Subcutaneous adipose tissue (tissue), 4 donors: ENCODE measurements around the gene ADORA1. TPM values are rescaled to one million over a fixed set of nuclear protein-coding genes. Genes with fewer than 3 reads are reported as not detected.

Experiments
- CTCF ChIP-seq: fragments of 450-650 bp; IDR thresholded peaks from one replicate; pipeline ENCODE4 v1.5.1; 2016; ENCODE audit warnings: low read depth, mild to moderate bottlenecking, control low read depth, antibody characterized with exemption, moderate library complexity
- total RNA-seq, 4 donors: library from RNA; depleted of rRNA; stranded (reverse); fragments of >200 nt; gene quantifications; one replicate each; pipeline ENCODE4 v1.1.0, GENCODE V29; 2016

ADORA1 gene
- total RNA-seq, 4 donors from 2014 or later: 0.33 to 8.3 (median 0.90) TPM

- no peak for TF ChIP-seq CTCF
Measured at GRCh38 chr1:203208181-203208580, 80.7 kb downstream of the ADORA1 start.

- no peak for TF ChIP-seq CTCF
Measured at GRCh38 chr1:203210350-203210749, 82.8 kb downstream of the ADORA1 start.

- no peak for TF ChIP-seq CTCF
Measured at GRCh38 chr1:203210988-203211387, 83.5 kb downstream of the ADORA1 start.

- no peak for TF ChIP-seq CTCF
Measured at GRCh38 chr1:203211812-203212211, 84.3 kb downstream of the ADORA1 start.

GRCh38 chr1:203213126-203213525 is 85.6 kb downstream of the ADORA1 start:
- TF ChIP-seq CTCF: no peak

- no peak for TF ChIP-seq CTCF
Measured at GRCh38 chr1:203214871-203215270, 87.3 kb downstream of the ADORA1 start.

- no peak for TF ChIP-seq CTCF
Measured at GRCh38 chr1:203215573-203215972, 88.0 kb downstream of the ADORA1 start.
